ENCODE results near the gene SSBP2.
"Not testable (repeated sequence)": the region's sequence is repeated elsewhere in the genome, so short reads cannot be mapped to it uniquely, and the experiment has no call there.

SSBP2 gene

DNA sequence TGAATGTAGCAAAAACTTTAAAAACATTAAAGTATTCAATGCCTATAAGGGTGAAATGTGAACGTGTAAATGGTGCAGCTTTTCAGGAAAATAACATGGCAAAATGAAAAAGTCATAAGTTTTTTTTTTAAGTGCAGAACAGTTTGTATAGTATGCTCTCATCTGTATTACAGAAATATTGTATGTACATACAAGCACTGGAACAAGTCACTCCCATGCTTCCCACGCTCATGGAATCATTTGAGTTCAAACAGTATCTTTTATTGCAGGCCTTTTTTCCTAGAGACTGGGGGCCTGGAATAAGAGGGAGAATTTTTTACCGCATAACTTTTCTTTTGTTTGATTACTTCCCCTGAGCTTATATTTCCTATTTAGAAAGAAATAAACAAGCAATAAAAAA, 94.1 kb downstream of the SSBP2 start:
- DNase-seq, result no peak

DNA sequence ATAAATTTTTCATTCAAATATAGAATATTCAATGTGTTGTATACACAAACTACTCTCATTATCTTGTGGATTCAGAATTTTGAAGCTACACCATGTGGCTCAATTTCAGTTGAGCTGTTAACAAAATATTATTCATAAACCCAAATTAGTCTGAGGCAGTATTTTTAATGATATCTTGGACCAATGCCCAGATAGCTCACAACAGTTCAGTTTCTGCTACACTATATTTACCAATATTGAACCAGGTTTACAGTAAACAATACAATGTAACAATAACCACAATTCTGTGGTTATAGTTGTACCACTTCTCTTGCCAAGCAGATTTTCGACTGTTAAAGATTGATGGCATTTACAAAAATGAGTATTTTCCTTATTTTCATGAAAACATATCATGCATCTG, 99.9 kb downstream of the SSBP2 start:
- DNase-seq, result no peak

DNA sequence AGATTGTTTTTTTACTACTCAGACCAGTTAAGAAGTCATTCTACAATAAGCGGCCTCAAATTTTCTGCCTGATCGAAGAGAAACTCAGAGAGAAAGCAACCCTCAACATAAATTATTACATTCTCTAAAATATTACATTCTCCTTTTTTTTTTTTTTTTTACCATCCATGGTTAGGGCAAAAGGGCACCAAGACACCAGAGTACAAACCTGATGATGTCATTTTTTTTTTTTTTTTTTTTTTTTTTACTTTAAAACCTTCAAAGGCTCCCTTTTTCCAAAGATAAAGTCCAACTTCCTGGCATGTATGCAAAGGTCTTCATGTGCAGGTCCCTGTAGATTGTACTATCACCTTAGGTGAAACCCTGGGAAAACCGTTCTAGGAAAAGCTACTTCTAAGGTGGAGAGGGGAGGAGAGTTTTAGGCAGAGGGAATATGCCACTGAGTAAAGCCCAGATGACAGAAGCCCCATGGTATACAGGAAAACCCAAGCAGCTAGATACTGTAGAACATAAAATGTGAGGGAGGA, 104.4 kb downstream of the SSBP2 start:
- no peak for DNase-seq

DNA sequence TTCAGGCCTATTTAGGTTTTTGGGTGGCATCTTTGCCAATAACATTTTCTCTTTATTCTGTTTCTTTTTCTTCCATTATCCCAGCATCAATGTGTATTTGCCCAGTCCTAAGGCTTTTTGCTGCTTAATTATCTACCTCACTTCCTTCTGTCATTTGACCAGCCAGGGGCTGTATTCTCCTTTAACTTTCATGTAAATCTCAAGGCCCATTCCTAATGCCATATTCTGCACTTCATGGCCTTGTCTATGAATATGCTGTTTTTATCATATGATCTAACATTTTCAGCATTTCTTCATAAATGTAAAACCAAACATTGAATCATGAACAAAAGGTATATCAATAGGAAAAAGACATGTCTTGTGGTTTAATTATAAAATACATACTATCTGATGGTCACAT, 108.7 kb downstream of the SSBP2 start:
- peak in 1 of 14 donors; percentile 7 for DNase-seq

DNA sequence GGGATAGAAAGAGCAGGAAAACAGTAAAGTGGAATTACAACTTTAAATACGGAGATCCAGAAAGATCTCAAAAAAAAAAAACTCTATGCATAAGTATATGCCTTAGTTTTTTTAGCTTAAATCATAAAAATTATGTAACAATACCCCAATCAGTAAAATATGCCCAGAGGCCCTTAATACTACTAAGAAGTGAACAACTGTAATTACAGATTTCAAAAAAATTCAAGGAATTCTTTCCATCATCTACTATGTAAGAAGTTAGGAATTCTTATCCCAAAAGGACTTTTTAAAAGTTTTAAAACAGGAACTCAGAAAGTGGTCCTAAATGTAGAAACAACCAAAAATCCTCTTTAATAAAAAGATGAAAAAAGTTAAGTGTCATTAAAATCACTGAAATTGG, 111.3 kb downstream of the SSBP2 start:
- DNase-seq, result no peak

DNA sequence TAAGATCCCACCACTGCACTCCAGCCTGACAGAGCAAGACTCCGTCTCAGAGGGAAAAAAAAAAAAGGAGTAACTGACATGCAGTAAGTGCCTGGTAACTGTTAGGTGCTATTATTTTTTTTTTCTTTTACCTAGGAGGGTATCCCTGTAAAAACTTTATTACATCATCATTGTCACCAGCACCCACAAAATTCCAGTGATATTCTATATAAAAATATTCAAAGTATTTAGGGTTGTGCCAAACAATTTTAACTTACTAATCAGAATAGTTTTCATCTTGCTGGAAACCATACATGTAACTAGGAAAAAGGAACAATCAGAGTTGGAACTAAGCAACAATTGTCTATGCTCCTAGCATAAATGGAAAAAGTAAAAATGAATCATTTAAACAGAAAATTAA, 112.4 kb downstream of the SSBP2 start:
- no peak for DNase-seq

DNA sequence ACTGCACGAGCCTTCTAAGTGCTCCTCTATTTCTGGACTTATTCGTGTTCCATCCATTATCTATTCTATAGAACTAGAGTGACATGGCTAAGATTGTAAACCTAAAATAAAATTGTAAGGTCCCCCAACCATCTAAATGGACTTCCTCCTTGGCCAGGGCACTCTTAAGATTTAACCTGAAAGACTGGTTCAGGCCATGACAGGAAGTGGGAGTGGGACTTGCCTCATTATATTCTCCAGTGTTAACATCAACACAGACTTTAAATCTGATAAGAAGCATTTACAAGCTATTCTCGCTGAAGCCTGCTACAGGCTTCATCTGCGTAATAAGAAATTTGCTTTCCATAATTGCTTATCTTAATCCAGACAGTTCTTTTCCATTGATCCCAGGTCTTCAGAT, 117.0 kb downstream of the SSBP2 start:
- DNase-seq, result no peak

DNA sequence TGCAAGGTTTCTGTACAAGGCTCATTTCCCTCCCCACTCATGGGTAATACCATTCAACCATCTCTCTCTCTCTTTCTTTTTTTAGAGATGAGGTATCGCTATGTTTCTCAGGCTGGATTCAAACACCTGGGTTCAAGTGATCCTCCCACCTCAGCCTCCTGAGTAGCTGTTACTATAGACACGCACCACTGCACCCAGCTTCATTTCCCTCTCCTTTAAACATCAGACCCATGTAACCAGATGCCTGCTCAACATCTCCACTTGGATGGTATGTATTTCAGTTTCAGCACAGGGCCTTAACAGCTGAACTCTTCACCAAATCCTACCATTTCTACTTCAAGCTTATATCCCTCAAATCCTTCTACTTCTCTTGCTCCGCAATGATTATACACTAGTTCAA, 117.4 kb downstream of the SSBP2 start:
- no peak for DNase-seq

DNA sequence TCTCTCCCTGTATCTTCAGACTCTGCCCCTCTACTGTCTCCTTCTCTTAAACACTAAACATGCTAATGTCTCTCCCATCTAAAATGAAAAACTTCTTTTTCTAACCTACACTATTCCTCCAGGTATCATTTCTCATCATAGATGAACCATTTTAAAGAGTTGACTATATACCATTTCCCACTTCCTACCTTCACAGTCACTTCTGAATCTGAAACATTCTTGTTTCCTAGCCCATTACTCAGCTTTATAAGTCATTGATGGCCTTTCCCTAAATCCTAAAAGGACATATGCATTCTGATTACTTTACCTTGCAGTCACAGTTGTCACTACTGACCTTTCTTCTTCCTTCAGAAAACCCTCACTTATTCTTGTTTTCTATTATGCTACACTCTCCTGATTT, 118.2 kb downstream of the SSBP2 start:
- DNase-seq, result no peak

DNA sequence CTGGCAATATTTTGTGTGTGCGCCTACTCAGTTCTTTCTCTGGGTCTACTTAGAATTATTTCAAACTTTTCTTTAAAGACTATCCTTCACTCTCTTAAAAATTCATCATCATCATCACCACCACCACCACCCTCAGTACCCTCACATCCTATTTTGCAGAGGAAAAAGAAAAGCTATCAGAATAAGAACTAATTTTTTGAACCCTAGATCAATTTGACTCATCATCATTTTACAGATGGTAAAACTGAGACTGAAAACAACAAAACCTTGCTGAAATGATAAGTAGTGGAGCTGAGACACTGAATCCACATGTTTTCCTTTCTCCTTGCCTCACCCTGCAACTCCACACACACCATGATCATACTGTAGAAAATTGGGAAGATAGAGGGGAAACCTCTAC, 119.3 kb downstream of the SSBP2 start:
- DNase-seq, result no peak

DNA sequence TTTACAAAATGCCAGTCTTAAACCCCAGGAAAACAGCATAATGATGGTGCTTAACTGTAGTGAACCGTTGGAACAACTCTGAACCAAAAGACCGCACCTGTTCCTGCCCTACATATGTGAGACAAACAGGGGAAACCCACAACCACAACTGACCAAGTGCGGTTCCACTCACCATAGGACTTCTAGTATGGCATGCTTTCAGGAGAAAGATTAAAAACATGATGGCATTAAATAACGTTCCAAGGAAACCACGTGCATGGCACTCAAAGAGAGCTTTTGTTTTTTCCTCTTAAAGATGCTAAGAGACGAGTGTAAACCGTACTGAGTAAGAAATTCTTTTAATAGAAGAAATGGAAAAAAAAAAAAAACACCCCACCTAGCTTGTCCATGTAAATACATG, 119.8 kb downstream of the SSBP2 start:
- DNase-seq, result no peak

DNA sequence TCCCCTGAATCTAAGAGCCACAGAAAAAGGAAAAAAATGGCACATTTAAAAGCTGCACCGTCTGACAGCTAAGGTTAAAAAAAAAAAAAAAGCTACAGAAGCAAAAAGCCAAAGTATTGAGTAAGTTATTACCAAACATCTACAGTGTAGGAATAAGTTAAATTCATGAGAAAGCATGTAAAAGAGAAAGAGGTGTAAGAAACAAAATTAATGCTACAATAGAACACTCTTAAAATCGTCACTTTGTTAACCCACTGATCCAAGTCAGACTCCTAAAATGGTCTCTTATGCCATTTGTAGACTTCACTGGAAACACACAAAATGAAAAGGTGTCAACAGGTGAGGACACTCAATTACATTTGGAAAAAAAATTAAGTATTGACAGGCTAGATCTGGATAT, 120.2 kb downstream of the SSBP2 start:
- DNase-seq, result no peak

DNA sequence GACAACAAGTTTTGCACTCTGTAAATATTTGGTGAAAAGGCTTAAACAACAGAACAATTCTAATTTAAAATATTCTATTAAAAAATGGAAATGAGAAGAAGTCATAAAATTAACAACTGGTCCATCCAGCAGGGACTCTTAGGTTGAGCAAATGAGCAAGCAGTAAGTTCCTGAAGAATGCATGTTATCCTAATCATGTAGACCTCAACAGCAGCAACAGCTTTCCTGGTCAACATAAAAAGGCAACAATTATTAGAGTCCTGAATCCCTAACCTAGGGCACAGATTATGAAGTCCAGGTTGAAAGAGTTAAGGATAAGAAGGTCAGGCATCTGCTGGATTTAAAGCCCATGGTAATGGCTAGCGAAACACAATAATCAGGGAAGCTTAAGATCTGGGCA, 120.9 kb downstream of the SSBP2 start:
- DNase-seq, result no peak

DNA sequence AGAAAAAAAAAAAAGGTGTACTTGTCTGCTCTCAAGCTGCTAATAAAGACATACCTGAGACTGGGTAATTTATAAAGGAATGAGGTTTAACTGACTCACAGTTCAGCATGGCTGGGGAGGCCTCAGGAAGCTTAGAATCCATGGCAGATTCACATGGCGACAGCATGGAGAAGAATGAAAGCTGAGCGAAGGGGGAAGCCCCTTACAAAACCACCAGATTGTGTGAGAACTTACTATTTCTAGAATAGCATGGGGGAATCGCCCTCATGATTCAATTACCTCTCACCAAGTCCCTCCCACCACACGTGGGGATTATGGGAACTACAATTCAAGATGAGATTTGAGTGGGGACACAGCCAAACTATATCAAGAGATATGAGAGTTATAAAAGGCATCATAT, 122.8 kb downstream of the SSBP2 start:
- DNase-seq, result not testable (repeated sequence)

DNA sequence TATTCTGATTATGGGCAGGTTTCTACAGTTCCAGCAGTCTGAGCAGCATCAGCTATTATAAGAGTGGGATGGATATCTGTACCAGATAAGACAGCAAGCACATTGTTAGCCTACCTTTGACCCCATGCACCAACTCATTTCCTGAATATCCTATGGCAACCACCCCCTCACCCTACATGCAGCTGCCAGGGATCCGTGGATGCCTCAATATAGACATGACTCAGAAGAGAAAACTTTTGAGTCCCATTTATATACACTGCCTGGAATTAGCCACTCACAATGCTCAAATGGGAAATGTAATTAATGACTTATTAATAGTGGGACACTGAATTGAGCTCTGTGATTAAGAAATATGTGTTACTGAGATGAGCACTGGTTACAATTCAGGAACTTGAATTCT, 124.4 kb downstream of the SSBP2 start:
- no peak for DNase-seq

DNA sequence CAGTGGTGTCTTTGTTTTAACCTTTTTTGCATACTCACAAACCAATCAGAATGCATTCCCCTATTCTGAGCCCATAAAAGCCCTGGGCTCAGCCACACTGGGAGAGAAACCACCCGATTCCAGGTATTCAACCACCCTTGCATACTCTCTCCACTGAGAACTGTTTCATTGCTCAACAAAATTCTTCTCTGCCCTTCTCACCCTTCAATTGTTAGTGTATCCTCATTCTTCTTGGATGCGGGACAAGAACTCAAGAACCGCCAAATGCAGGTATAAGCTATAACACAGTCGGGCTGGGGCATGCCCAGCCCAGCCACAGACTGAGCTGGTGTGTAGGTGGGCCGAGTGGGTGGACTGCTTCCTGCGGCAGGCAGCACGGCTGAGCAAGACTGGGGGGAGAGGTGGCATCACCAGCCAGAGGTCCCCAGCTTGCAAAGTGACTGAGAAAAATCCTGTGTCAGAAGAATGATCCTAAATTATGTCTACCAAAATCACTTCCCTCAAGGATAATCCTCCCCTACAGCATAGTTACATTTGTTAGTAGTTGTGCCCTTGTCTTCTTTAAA, 141.0 kb downstream of the SSBP2 start:
- DNase-seq, result no peak

DNA sequence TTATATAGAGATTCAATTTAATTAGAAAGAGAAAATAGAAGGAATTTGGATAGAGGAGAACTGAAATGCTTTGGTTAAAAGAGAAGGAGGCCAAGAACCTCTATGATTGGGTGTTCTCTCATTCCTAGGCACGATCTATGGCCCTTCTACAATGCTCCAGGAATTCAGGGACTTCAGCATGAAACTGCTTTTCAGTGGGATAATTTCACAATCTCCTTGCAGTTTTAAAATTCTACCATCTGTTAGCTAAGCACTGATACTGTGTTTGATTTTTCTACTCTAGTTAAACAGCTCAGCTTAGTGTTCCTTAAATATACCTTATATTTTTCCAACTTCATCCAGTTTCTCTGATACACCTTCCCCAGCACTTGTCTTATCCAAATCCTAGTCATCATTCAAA, 141.9 kb downstream of the SSBP2 start:
- no peak for DNase-seq

DNA sequence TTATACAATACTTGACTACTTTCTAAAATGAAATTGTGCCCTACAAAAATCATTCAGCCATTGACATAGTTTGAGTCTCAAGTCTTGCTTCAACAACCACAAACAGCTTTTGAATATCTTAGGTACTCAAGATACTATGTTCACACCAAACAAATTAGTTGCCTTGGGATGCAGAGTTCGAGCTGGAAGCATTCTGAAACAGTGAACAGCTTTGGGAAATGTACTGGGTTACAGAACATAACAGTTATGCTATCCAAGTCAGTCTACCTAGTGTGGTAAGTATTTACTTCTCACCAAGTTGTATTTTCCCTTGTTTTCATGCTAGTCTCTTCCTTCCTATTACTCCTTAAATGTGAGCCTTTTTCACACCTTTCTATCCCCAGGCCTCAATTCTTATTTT, 143.2 kb downstream of the SSBP2 start:
- no peak for DNase-seq

DNA sequence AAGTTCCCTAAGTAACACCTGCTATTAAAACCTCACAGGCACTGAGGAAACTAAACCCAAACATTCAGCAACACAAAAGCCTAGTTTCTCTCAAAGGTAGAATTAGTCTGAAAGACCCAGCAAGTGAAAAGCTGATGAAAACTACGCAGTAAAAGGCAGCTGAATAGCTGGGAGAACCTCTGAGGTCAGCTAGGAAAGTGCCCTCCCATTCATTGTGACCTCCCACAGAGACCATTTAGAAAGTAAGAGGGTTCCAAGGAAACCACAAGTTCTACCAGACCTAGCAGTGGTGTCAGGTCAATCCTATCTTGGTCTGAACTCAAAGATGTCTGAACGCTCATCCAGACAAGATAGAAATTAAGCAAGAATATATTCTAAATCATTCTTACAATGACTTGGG, 144.7 kb downstream of the SSBP2 start:
- no peak for DNase-seq

DNA sequence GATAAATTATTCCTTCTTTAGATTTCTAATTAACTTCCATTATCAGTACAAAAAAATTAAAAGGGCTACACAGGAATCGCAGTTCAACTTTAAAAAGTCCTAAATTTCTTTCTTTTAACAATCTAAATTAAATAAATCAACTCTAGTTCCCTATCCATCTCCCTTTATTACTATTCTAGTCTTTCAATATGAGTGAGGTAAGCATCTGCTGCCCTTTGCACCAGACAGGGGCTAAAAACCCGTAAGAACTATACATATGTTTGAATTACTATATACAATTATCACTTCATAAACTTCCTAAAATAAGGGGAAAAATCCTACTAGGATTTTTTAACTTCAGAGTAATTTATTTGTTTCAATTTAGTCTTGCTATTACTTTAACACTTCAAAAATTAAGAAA, 145.6 kb downstream of the SSBP2 start:
- DNase-seq, result no peak

DNA sequence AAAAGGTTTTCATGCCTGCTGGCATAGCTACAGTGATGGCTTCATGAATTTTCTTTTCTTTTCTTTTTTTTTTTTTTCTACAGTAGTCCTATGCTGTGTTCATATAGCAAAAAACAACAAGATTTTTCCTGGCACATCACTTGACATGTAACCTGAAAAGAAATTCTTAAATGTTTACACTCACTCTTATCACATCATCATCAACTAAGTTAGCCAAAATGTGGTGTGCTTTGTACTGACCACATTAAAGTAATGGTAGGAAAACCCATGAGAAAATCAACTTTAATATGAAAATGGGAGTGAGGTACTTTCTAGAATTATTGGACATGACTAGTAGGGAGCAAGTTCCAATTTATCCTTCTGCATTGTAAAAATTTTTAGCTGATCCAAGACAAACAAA, 146.7 kb downstream of the SSBP2 start:
- DNase-seq, result no peak

DNA sequence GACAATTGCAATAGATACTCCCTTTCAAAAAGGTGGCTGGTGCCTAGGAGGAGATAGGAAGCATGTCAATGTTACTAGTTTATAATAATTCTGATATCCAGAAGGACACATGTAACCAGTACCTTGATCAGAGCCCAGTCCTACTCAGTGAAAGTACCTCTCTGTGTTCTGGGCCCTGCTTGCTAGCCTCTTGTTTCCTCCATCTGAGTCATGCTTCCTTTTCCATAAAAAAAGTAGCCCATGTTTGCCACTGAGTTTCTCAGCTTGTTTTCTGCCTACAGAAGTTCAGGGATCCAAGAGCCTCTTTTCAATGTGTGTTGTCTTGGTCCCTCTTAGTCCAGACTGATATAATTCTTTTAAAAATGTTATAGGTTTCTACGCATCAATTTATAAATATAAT, 149.0 kb downstream of the SSBP2 start:
- DNase-seq, result no peak

DNA sequence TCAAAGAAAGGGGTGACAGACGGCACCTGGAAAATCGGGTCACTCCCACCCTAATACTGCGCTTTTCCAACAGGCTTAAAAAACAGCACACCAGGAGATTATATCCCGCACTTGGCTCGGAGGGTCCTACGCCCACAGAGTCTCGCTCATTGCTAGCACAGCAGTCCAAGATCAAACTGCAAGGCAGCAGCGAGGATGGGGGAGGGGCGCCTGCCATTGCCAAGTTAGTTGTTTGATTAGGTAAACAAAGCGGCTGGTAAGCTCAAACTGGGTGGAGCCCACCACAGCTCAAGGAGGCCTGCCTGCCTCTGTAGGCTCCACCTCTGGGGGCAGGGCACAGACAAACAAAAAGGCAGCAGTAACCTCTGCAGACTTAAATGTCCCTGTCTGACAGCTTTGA, 158.8 kb downstream of the SSBP2 start:
- not testable (repeated sequence) for DNase-seq

DNA sequence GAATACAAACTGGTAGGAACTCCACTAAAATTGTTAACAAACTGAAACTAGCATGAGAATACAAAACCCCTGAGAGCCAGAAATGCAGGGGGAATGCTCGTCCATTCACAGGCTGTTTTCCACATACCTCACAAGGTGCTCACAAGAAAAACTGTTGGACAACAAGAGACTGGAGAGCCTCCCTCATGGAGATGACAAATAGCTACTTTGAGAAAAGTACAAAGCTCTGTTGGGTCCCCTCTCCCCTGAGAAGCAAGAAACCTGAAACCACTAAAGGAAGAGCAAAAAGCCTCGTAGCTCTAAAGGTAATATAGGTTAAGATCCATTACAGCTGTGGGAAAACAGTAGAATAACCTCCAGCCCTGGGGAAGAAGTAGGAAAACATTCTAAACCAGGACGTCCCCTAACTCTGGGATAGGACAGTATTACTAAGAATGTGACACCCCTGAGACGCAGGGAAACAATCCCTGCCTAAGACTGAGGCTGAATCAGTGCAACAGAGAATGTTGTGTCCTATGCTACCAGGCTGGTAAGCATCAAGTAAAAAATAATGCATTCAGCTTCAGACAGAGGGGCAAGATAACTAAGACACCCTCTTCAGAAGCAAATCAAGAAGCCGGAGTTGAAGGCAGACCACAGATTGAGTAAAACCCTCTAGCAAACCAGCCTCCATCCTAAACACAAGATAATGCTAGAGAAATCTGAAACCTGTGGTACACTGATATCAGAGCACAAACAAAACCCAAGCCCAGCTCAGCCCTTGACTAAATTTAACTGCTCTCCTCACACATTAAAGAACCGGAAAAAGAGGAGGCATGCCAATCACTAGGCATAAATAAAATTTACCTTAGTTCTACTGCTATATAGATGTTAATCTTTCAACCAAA, 160.2 kb downstream of the SSBP2 start:
- no peak for DNase-seq
